COLO829 (cell line): ENCODE data around the gene ZCCHC12.

ENCODE experiments used
- DNase-seq: peaks from one replicate; pipeline ENCODE4 v3.0.0; 2012; ENCODE audit warnings: low spot score

Gene ZCCHC12

DNA sequence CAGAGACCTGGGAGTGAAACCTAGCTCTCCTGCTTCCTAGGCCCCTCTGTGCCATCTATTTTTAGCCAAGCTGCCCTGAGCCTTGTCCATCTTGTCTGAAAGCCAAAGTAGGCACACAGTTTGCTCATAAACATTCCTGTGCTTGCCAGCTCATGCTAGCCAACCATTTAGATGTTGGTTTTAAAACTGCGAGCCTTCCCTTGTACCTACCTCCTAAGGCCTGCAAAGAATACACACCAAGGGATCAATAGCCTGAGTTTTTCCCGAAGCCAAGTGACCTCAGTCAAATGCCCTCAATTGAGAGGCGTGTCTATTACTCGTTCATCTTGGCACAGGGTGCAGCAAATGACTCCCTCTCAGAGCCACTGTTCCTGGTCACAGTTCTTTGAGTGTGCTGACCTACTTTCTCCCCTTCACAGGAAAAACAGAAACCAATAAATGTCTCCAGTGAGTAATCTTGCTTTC, 48.5 kb downstream of the ZCCHC12 start:
- no peak for DNase-seq
